H9 (cell line): Measurements from ENCODE around the gene ZNF248. TPM values are rescaled to one million over a fixed set of nuclear protein-coding genes. Genes with fewer than 3 reads are reported as not detected.

Experiments used
- DNase-seq: peaks from one replicate; pipeline ENCODE4 v3.0.0-alpha.2; 2017
- H2AFZ ChIP-seq: one replicate; pipeline ENCODE4 v1.6.1; 2013; ENCODE audit warnings: mild to moderate bottlenecking, low read length, control low read depth, moderate library complexity
- H2AK5ac ChIP-seq: 2 replicates; pipeline ENCODE4 v1.6.1; 2013; ENCODE audit warnings: low read length, control low read depth, mixed read lengths; ENCODE audit not compliant: insufficient read length
- H2BK120ac ChIP-seq: one replicate; pipeline ENCODE4 v1.6.1; 2013; ENCODE audit warnings: low read depth, mild to moderate bottlenecking, low read length, control low read depth, inconsistent platforms; ENCODE audit not compliant: poor library complexity, severe bottlenecking
- H2BK12ac ChIP-seq: 2 replicates; pipeline ENCODE4 v1.6.1; 2013; ENCODE audit warnings: low read length, control low read depth, mixed read lengths, low read depth; ENCODE audit not compliant: insufficient read length
- H2BK15ac ChIP-seq: 2 replicates; pipeline ENCODE4 v1.6.1; 2013; ENCODE audit warnings: low read depth, low read length, control low read depth
- H2BK20ac ChIP-seq: one replicate; pipeline ENCODE4 v1.6.1; 2013; ENCODE audit warnings: low read depth, mild to moderate bottlenecking, low read length, control low read depth, inconsistent platforms; ENCODE audit not compliant: poor library complexity, severe bottlenecking
- H2BK5ac ChIP-seq: 2 replicates; pipeline ENCODE4 v1.6.1; 2013; ENCODE audit warnings: low read length, control low read depth, mixed read lengths; ENCODE audit not compliant: insufficient read length
- H3K14ac ChIP-seq: 2 replicates; pipeline ENCODE4 v1.6.1; 2013; ENCODE audit warnings: low read length, control low read depth; ENCODE audit not compliant: insufficient read depth
- H3K18ac ChIP-seq: 2 replicates; pipeline ENCODE4 v1.6.1; 2013; ENCODE audit warnings: low read depth, mild to moderate bottlenecking, mixed read lengths, low read length, control low read depth; ENCODE audit not compliant: insufficient read length
- H3K23ac ChIP-seq: 2 replicates; pipeline ENCODE4 v1.6.1; 2013; ENCODE audit warnings: low read length, control low read depth, mixed read lengths, low read depth; ENCODE audit not compliant: insufficient read length
- H3K23me2 ChIP-seq: 2 replicates; pipeline ENCODE4 v1.6.1; 2013; ENCODE audit warnings: low read depth, mild to moderate bottlenecking, mixed read lengths, low read length, control low read depth; ENCODE audit not compliant: insufficient read length, poor library complexity, severe bottlenecking
- H3K27ac ChIP-seq: 2 replicates; pipeline ENCODE4 v1.5.1; 2013; ENCODE audit warnings: low read length, control low read depth, mixed read lengths, low read depth; ENCODE audit not compliant: insufficient read length
- H3K27me3 ChIP-seq: 2 replicates; pipeline ENCODE4 v1.6.1; 2013; ENCODE audit warnings: low read length, control low read depth, inconsistent platforms; ENCODE audit not compliant: insufficient read depth
- H3K4ac ChIP-seq: 2 replicates; pipeline ENCODE4 v1.6.1; 2013; ENCODE audit warnings: low read depth, mild to moderate bottlenecking, control low read depth, inconsistent platforms, low read length, moderate library complexity
- H3K4me1 ChIP-seq: 2 replicates; pipeline ENCODE4 v1.6.1; 2013; ENCODE audit warnings: low read length, control low read depth, inconsistent platforms; ENCODE audit not compliant: insufficient read depth
- H3K4me2 ChIP-seq: 2 replicates; pipeline ENCODE4 v1.6.1; 2013; ENCODE audit warnings: low read length, control low read depth, mixed read lengths; ENCODE audit not compliant: insufficient read length, insufficient read depth
- H3K56ac ChIP-seq: 2 replicates; pipeline ENCODE4 v1.6.1; 2013; ENCODE audit warnings: low read depth, mild to moderate bottlenecking, mixed read lengths, low read length, control low read depth; ENCODE audit not compliant: insufficient read length
- H3K79me1 ChIP-seq: 2 replicates; pipeline ENCODE4 v1.6.1; 2013; ENCODE audit warnings: low read depth, mild to moderate bottlenecking, moderate library complexity, low read length, control low read depth, inconsistent platforms; ENCODE audit not compliant: insufficient read depth, poor library complexity, severe bottlenecking
- H3K79me2 ChIP-seq: 2 replicates; pipeline ENCODE4 v1.6.1; 2013; ENCODE audit warnings: low read length, control low read depth, inconsistent platforms; ENCODE audit not compliant: insufficient read depth
- H3K9ac ChIP-seq: 2 replicates; pipeline ENCODE4 v1.6.1; 2013; ENCODE audit warnings: low read length, control low read depth, mixed read lengths; ENCODE audit not compliant: insufficient read length; ENCODE audit errors: extremely low read depth
- H3K9me3 ChIP-seq: one replicate; pipeline ENCODE4 v1.6.1; 2013; ENCODE audit warnings: low read depth, low read length, inconsistent platforms; ENCODE audit not compliant: control insufficient read depth
- H3T11ph ChIP-seq: one replicate; pipeline ENCODE4 v1.6.1; 2013; ENCODE audit warnings: mild to moderate bottlenecking, low read length, control low read depth, inconsistent platforms
- H4K20me1 ChIP-seq: one replicate; pipeline ENCODE4 v1.6.1; 2013; ENCODE audit not compliant: control insufficient read depth, insufficient read length, insufficient read depth
- H4K5ac ChIP-seq: 2 replicates; pipeline ENCODE4 v1.6.1; 2013; ENCODE audit warnings: low read depth, mild to moderate bottlenecking, mixed read lengths, low read length, control low read depth; ENCODE audit not compliant: insufficient read length
- H4K8ac ChIP-seq: replicated peaks from 2 replicates; pipeline ENCODE4 v1.6.1; 2013; ENCODE audit warnings: low read length, control low read depth, mixed read lengths, low read depth; ENCODE audit not compliant: insufficient read length
- H4K91ac ChIP-seq: 2 replicates; pipeline ENCODE4 v1.6.1; 2013; ENCODE audit warnings: low read depth, mild to moderate bottlenecking, moderate library complexity, mixed read lengths, low read length, control low read depth; ENCODE audit not compliant: insufficient read length
- H3K27ac Mint-ChIP-seq, 3 experiments: 2 replicates in 2 of 3; 3 replicates in 1 of 3; pipeline ENCODE4 v1.8.0; 2020 to 2021; ENCODE audit warnings: mixed read lengths in 3 of 3, mild to moderate bottlenecking in 1 of 3, moderate library complexity in 1 of 3
- H3K27me3 Mint-ChIP-seq: 2 replicates; pipeline ENCODE4 v1.8.0; 2021; ENCODE audit warnings: low read depth, mild to moderate bottlenecking, moderate library complexity, mixed read lengths
- H3K36me3 Mint-ChIP-seq, 3 experiments: 2 replicates in 2 of 3; 3 replicates in 1 of 3; pipeline ENCODE4 v1.8.0; 2020 to 2021; ENCODE audit warnings: low read depth in 3 of 3, mixed read lengths in 3 of 3; ENCODE audit not compliant: insufficient read depth in 1 of 3
- H3K4me1 Mint-ChIP-seq, 2 experiments: 2 replicates each; pipeline ENCODE4 v1.8.0; 2020; ENCODE audit warnings: mixed read lengths in 2 of 2
- H3K4me3 Mint-ChIP-seq, 2 experiments: 2 replicates in 1 of 2; 3 replicates in 1 of 2; pipeline ENCODE4 v1.8.0; 2020 to 2021; ENCODE audit warnings: mild to moderate bottlenecking in 2 of 2, mixed read lengths in 2 of 2, moderate library complexity in 1 of 2
- H3K9me3 Mint-ChIP-seq, 2 experiments: 2 replicates in 1 of 2; 3 replicates in 1 of 2; pipeline ENCODE4 v1.8.0; 2020; ENCODE audit warnings: mild to moderate bottlenecking in 2 of 2, mixed read lengths in 2 of 2, moderate library complexity in 1 of 2
- CTCF ChIP-seq: fragments of 200-600 bp; sonication (generic); conservative IDR thresholded peaks from 3 replicates; pipeline ENCODE4 v1.8.0; 2021; ENCODE audit warnings: antibody characterized with exemption, mild to moderate bottlenecking
- WGBS: extraction: QIAGEN DNeasy Blood & Tissue Kit; methylation state at CpG from one replicate; pipeline ENCODE4 v1.1.7; 2013; ENCODE audit warnings: missing lambda C conversion rate, low lambda C conversion rate, mixed read lengths; ENCODE audit not compliant: insufficient read length; ENCODE audit errors: extremely low coverage; 5-methylcytosine and 5-hydroxymethylcytosine counted together
- total RNA-seq: library from RNA; stranded (reverse); gene quantifications from 2 replicates; pipeline ENCODE4 v1.2.1, GENCODE V29; 2021

ZNF248 gene
- total RNA-seq, 1 experiment from 2014 or later: 5.4 TPM

- H3K27me3 Mint-ChIP-seq: peaks cover 2% of the 10 kb centered on the region; the same call in 1 of the 2 replicates
- H3K4me1 Mint-ChIP-seq: no peaks in the 10 kb centered on the region
- Histone ChIP-seq H4K20me1 (no peaks in the 10 kb centered on the region), H3K18ac (no peak overlapping the region), H3K79me1 (no peaks in the 10 kb centered on the region), H4K5ac (no peak overlapping the region), H2BK15ac (no peak overlapping the region), H3T11ph (no peak overlapping the region), H3K23me2 (no peaks in the 10 kb centered on the region), H4K8ac (no peak overlapping the region), H3K27me3 (no peaks in the 10 kb centered on the region; the same call in 1 of the 2 replicates), H2BK12ac (no peak overlapping the region), H3K4ac (no peak overlapping the region), H2BK5ac (no peak overlapping the region), H2AK5ac (no peak overlapping the region), H3K9me3 (peaks cover 40% of the 10 kb centered on the region), H4K91ac (no peak overlapping the region), H2BK20ac (no peak overlapping the region), H3K27ac (no peak overlapping the region), H2BK120ac (no peak overlapping the region), H3K23ac (no peak overlapping the region), H3K4me1 (no peaks in the 10 kb centered on the region), H3K79me2 (no peaks in the 10 kb centered on the region; the same call in 1 of the 2 replicates), H3K14ac (no peak overlapping the region), H3K56ac (no peak overlapping the region), H3K9ac (no peak overlapping the region), H3K4me2 (no peak overlapping the region), H2AFZ (no peak overlapping the region)
- no peak for DNase-seq
- WGBS: no CpG with 5 or more reads among the region's 3 CpGs
- peaks cover 0 to 40% (median 14%) of the 10 kb centered on the region in 3 experiments; a peak in 5 of 7 replicates for H3K36me3 Mint-ChIP-seq
- H3K4me3 Mint-ChIP-seq: no peak overlapping the region
- peaks cover 85 to 94% of the 10 kb centered on the region in 2 experiments for H3K9me3 Mint-ChIP-seq
- H3K27ac Mint-ChIP-seq: no peak overlapping the region
- no peak for TF ChIP-seq CTCF
These were observed 43.6 kb downstream of the ZNF248 start for GRCh38 chr10:37813763-37814162.
